Right lobe of liver (tissue), 6 donors: Measurements from ENCODE around the gene HTR3B. TPM values are rescaled to one million over a fixed set of nuclear protein-coding genes. Genes with fewer than 3 reads are reported as not detected.

ENCODE experiments used
- ATAC-seq, 4 donors: fragments of 200-7000 bp; cut with Tn5 transposase; one replicate each; pipeline ENCODE4 v1.9.1; 2020; ENCODE audit warnings: mild to moderate bottlenecking in 4 of 4, moderate library complexity in 4 of 4
- DNase-seq, 3 donors: peaks; one replicate each; pipeline ENCODE4 v3.0.0-alpha.2; 2020
- H3K27ac ChIP-seq, 3 donors: fragments of 200-600 bp; one replicate each; pipeline ENCODE4 v1.8.0; 2022
- H3K27me3 ChIP-seq, 2 donors: fragments of 200-600 bp; one replicate each; pipeline ENCODE4 v1.8.0; 2022
- H3K36me3 ChIP-seq, 4 donors: fragments of 200-600 bp; sonication (generic) in 1 of 4; one replicate each; pipeline versions ENCODE4 v1.5.1 to v1.8.0; 2017 to 2022; ENCODE audit warnings: control low read depth in 1 of 4
- H3K4me1 ChIP-seq, 4 donors: fragments of 200-600 bp; sonication (generic) in 1 of 4; one replicate each; pipeline versions ENCODE4 v1.5.1 to v1.8.0; 2017 to 2022; ENCODE audit warnings: control low read depth in 1 of 4
- H3K4me3 ChIP-seq, 3 donors: fragments of 200-600 bp; one replicate each; pipeline ENCODE4 v1.8.0; 2022
- H3K9me3 ChIP-seq, 4 donors: fragments of 200-600 bp; sonication (generic) in 1 of 4; one replicate each; pipeline versions ENCODE4 v1.5.1 to v1.8.0; 2017 to 2022; ENCODE audit warnings: control low read depth in 1 of 4
- CTCF ChIP-seq, 4 donors: fragments of 200-600 bp in 3 of 4; fragments of 450-650 bp in 1 of 4; IDR thresholded peaks; one replicate each; pipeline versions ENCODE4 v1.5.1 to v1.8.0; 2016 to 2022; ENCODE audit warnings: antibody characterized with exemption in 4 of 4, mild to moderate bottlenecking in 2 of 4
- POLR2A ChIP-seq: fragments of 450-650 bp; IDR thresholded peaks from one replicate; pipeline ENCODE4 v1.6.1; 2017; ENCODE audit warnings: antibody characterized with exemption, mild to moderate bottlenecking
- WGBS: methylation state at CpG from one replicate; pipeline ENCODE4 v1.1.6; 2018; ENCODE audit warnings: low coverage, low lambda C conversion rate; ENCODE audit not compliant: insufficient coverage; ENCODE audit errors: missing lambda C conversion rate; 5-methylcytosine and 5-hydroxymethylcytosine counted together
- intact Hi-C, 2 donors: fragments of 100-400 bp; cut with DNase I; formaldehyde crosslinking; loops; one replicate each; pipeline versions ENCODE4 v1.11.2 to v1.14.1; 2022
- long read RNA-seq: library from polyadenylated mRNA; unstranded; transcript quantifications from one replicate; pipeline ENCODE4 v2.0.0, GENCODE V29; 2019
- total RNA-seq, 6 experiments: library from RNA; depleted of rRNA in 2 of 6; stranded (reverse); fragments of >200 nt in 2 of 6; fragmentation: NEBNext Ultra II Directional in 3 of 6; extraction: Animal tissue kit (Norgen Biotek cat#: 25700) in 3 of 6; gene quantifications; one replicate each; pipeline versions ENCODE4 v1.1.0 to v1.2.4, GENCODE V29; 2016 to 2023
- donor health status: DM: no; HTN: yes; CAD: no.
- donor health status: DM: no; HTN: no; CAD: no.
- donor health status: DM: no; HTN: no; CAD: no.
- donor health status: DM: no; HTN: yes; CAD: no.
- donor health status: DM: no; HTN: yes; CAD: no.

Gene HTR3B, protein sequence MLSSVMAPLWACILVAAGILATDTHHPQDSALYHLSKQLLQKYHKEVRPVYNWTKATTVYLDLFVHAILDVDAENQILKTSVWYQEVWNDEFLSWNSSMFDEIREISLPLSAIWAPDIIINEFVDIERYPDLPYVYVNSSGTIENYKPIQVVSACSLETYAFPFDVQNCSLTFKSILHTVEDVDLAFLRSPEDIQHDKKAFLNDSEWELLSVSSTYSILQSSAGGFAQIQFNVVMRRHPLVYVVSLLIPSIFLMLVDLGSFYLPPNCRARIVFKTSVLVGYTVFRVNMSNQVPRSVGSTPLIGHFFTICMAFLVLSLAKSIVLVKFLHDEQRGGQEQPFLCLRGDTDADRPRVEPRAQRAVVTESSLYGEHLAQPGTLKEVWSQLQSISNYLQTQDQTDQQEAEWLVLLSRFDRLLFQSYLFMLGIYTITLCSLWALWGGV
- not detected for total RNA-seq
- long read RNA-seq, result 0 reads

- ATAC-seq (no peak), DNase-seq (no peak)
- H3K9me3 ChIP-seq, result no peaks in the 10 kb centered on the region
- no peak for TF ChIP-seq CTCF (IDR thresholded peaks at IDR 0.05)
- TF ChIP-seq POLR2A, result no peak
- H3K4me1 ChIP-seq, result peaks cover 0 to 10% (median 0%) of the 10 kb centered on the region in 4 donors
- no peak within 1 kb of the TSS for H3K4me3 ChIP-seq
- H3K27ac ChIP-seq, result no peak within 1 kb of the TSS
- H3K27me3 ChIP-seq, result no peaks in the 10 kb centered on the region
- intact Hi-C loops, result no loop called here
- WGBS, result 73% methylated on average over 6 of the region's 6 CpGs
- no peaks in the 10 kb centered on the region for H3K36me3 ChIP-seq
Measured at GRCh38 chr11:113904379-113905101, at the start of gene HTR3B. Gene HTR3B, plus strand, starts transcription at chr11:113904796. Its CDS starts 138 bp downstream, at chr11:113904934.

DNA sequence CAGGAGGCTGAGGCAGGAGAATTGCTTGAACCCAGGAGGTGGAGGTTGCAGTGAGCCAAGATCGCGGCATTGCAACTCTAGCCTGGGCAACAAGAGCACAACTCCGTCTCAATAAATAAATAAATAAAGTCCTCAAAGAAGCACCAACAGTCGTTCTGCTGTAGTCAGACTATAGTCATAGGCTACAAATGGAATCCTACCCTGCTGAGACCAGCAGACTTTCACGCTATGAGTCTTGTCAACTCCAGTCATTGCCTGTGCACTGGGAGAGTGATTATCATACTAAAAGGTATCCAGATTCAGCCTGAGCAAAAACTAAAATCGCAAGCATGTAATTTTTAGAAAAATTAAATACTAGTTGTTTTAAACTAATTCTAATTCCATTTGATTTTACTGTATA, 48.8 kb upstream of the HTR3B start:
- DNase-seq (no peak), ATAC-seq (no peak)
- intact Hi-C loops, result no loop called here
- no peak overlapping the region for H3K4me3 ChIP-seq
- 92% methylated on average over 3 of the region's 6 CpGs for WGBS
- peaks cover 0 to 6% (median 1%) of the 10 kb centered on the region in 4 donors for H3K36me3 ChIP-seq
- H3K4me1 ChIP-seq, result peaks cover 0 to 20% (median 0%) of the 10 kb centered on the region in 4 donors
- no peaks in the 10 kb centered on the region for H3K27me3 ChIP-seq
- H3K9me3 ChIP-seq, result no peaks in the 10 kb centered on the region
- no peak for TF ChIP-seq POLR2A
- TF ChIP-seq CTCF (IDR thresholded peaks at IDR 0.05), result no peak
- H3K27ac ChIP-seq, result no peak overlapping the region

DNA sequence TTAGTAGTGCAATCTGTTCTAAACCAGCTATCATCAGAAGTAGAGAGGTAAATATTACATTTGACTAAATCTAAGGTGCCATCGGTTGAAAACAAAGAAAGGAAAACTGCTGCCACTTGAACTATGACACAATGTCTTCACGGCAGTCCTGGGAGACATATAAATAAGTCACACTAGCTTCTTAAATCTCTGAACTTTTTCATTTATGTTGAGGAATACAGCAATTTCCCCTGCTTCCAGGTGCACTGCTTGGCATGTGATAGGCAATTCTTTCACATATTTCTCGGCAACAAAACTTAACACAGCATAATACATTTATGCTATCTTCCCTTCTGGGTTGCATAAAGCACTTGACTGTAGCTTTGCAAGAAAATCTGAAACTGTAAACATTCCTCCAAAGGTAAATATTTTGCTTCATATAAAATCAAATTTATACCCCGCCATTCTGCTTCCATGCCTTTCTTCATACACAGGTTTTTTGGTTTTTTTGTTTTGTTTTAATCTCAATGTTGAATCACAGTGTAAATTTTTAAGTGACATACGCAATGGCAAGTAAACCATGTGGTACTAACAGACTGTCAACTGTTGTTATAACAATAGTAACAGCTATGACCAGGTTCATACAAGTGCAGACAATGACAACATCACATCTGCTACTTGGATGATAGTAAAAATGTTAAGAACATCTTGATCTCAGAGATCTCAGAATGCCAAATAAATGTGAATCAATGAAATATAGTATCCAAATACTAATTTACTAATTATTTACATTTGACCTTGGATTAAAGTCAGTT, 47.4 kb upstream of the HTR3B start:
- ATAC-seq, result no peak
- H3K9me3 ChIP-seq, result no peaks in the 10 kb centered on the region
- no peak for TF ChIP-seq CTCF (IDR thresholded peaks at IDR 0.05)
- TF ChIP-seq POLR2A, result no peak
- H3K27ac ChIP-seq, result no peak overlapping the region
- peaks cover 0 to 20% (median 0%) of the 10 kb centered on the region in 4 donors for H3K4me1 ChIP-seq
- intact Hi-C loops, result no loop called here
- no peak overlapping the region for H3K4me3 ChIP-seq
- no peaks in the 10 kb centered on the region for H3K27me3 ChIP-seq
- DNase-seq, result no peak
- peaks cover 0 to 2% (median under 1%) of the 10 kb centered on the region in 4 donors for H3K36me3 ChIP-seq
- WGBS, result 58% methylated on average over 5 of the region's 5 CpGs

DNA sequence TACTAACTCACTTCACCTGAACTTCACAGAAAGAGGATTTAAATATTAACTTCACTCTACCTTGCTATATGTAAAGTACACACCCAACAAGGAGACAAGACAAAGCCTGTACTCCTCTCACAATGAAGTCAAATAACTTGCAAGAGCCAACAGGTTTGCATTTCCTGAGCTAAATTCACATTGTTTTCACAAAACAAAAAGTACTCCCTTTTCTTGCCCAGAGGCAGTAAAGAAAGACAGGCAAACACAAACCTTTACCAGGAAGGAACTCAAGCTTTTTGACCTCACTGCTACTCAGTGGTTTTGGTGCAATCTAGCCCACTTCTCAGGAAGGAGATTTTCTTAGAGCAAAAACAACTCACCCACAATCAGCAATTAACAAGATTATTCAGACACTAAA, 44.9 kb upstream of the HTR3B start:
- H3K4me1 ChIP-seq, result peaks cover 0 to 27% (median 0%) of the 10 kb centered on the region in 4 donors
- H3K9me3 ChIP-seq, result no peaks in the 10 kb centered on the region
- no peaks in the 10 kb centered on the region for H3K27me3 ChIP-seq
- H3K27ac ChIP-seq, result peak overlapping the region in 1 of 3 donors; percentile 8
- intact Hi-C loops, result no loop called here
- H3K4me3 ChIP-seq, result no peak overlapping the region
- TF ChIP-seq POLR2A, result no peak
- TF ChIP-seq CTCF (IDR thresholded peaks at IDR 0.05), result no peak
- H3K36me3 ChIP-seq, result no peaks in the 10 kb centered on the region
- ATAC-seq (peak in 2 of 4 donors; percentile 43 to 45), DNase-seq (no peak)
